Stimulated activated CD8-positive, alpha-beta memory T cell treated with anti-CD3 and anti-CD28 coated beads, Interleukin-15, amount 100 ng/mL, for 4 hours (primary cell): ENCODE results near the gene TINAG.

Source experiments
- DNase-seq, 2 donors: peaks; one replicate each; pipeline ENCODE4 v3.0.0-alpha.2; 2020; ENCODE audit warnings: low read depth in 2 of 2

The TINAG gene

GRCh38 chr6:54308289-54308985, at the start of gene TINAG:
TSS of gene TINAG (plus strand) at chr6:54308441. CDS start at chr6:54308551, 110 bp downstream.
- no peak for DNase-seq

GRCh38 chr6:54260025-54260424, 48.2 kb upstream of the TINAG start:
- no peak for DNase-seq

- no peak for DNase-seq
Observed at GRCh38 chr6:54262499-54262898, 45.7 kb upstream of the TINAG start.

- DNase-seq: no peak
Observed at GRCh38 chr6:54262971-54263370, 45.3 kb upstream of the TINAG start.

- DNase-seq: no peak
Observed at GRCh38 chr6:54264581-54265272, 43.5 kb upstream of the TINAG start.

GRCh38 chr6:54266400-54266923, 41.8 kb upstream of the TINAG start:
- no peak for DNase-seq

GRCh38 chr6:54267798-54268197, 40.4 kb upstream of the TINAG start:
- no peak for DNase-seq

GRCh38 chr6:54273214-54273820, 34.9 kb upstream of the TINAG start:
- no peak for DNase-seq

GRCh38 chr6:54274383-54274782, 33.9 kb upstream of the TINAG start:
- no peak for DNase-seq

GRCh38 chr6:54282186-54282585, 26.1 kb upstream of the TINAG start:
- no peak for DNase-seq

- DNase-seq: no peak
Observed at GRCh38 chr6:54284161-54284860, 23.9 kb upstream of the TINAG start.

GRCh38 chr6:54285595-54285994, 22.6 kb upstream of the TINAG start:
- DNase-seq: no peak

GRCh38 chr6:54286141-54286540, 22.1 kb upstream of the TINAG start:
- no peak for DNase-seq

GRCh38 chr6:54288474-54288873, 19.8 kb upstream of the TINAG start:
- DNase-seq: no peak

- DNase-seq: no peak
Observed at GRCh38 chr6:54289426-54289825, 18.8 kb upstream of the TINAG start.

- no peak for DNase-seq
Observed at GRCh38 chr6:54291146-54291545, 17.1 kb upstream of the TINAG start.

GRCh38 chr6:54291738-54292137, 16.5 kb upstream of the TINAG start:
- DNase-seq: no peak

GRCh38 chr6:54294965-54295532, 13.2 kb upstream of the TINAG start:
- no peak for DNase-seq

- DNase-seq: no peak
Observed at GRCh38 chr6:54299542-54300269, 8.5 kb upstream of the TINAG start.

- no peak for DNase-seq
Observed at GRCh38 chr6:54301770-54302169, 6.5 kb upstream of the TINAG start.

GRCh38 chr6:54307439-54307910, 766 bp upstream of the TINAG start:
- no peak for DNase-seq
